Activated naive CD8-positive, alpha-beta T cell treated with anti-CD3 and anti-CD28 coated beads, Interleukin-2, amount 50 U/mL, for 16 hours (primary cell): Measurements from ENCODE around the gene CMA1.

ENCODE experiments used
- DNase-seq: peaks from one replicate; pipeline ENCODE4 v3.0.0-alpha.2; 2020; ENCODE audit warnings: low read depth, low spot score

The CMA1 gene

GRCh38 chr14:24465805-24466204, 42.3 kb downstream of the CMA1 start:
- no peak for DNase-seq

GRCh38 chr14:24465368-24465767, 42.7 kb downstream of the CMA1 start:
- no peak for DNase-seq

- DNase-seq = no peak
These were observed 43.9 kb downstream of the CMA1 start for GRCh38 chr14:24463884-24464785.

GRCh38 chr14:24463017-24463883, 44.8 kb downstream of the CMA1 start:
- DNase-seq = no peak

DNA sequence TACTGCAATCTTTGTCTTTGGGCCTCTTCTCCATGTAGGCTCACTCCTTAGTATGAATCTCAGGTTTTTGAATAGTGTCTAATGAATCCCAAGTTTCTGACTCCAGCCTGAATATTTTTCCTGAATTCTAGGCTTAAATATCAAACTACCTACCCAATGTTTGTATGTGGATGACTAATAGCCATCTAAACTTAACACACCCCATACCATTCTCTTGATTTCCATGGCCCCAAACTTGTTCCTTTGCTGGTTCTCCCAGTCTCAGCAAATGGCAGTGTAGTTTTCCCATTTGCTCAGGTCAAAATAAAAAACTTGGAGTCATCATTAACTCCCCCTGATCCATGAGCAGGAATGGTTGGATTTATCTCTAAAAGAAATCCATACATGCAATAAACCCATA, 46.7 kb downstream of the CMA1 start:
- DNase-seq = no peak

- DNase-seq = no peak
These were observed 48.7 kb downstream of the CMA1 start for GRCh38 chr14:24459331-24459730.

DNA sequence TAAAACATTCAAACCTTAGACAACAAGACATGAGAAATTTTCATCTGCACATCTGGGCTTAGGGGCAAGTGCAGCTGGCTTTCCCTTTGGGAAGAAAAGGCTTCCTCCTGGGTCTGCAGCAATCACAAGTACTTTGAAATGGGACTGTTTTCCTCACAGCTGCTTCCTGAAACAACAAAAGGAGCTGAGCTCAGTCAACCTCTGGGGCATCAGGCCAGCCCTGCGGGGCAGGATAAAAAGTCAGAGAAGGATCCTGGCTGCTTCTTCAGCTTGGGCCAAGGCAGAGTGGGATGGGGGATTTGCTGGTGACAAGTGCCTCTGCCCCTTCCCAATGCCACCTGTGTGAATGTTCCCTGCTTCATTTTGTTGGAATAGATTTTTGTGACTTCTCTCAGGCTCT, 49.3 kb downstream of the CMA1 start:
- DNase-seq = no peak

DNA sequence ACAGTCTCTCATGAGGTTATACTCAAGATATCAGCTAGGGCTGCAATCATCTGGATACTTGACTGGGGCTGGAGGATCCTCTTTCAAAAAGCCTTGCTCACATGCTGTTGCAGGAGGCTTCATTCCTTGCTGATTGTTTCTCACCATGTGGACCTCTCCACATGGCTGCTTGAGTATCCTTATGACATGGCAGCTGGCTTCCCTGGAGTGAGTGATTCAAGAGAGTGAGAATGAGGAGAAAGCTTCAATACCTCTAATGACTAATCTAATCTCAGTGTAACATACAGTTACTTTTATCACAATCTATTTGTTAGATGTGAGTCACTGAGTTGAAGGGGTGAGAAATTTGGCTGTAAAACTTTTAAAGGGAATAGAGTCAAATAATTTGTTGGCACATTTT, 51.1 kb downstream of the CMA1 start:
- DNase-seq = no peak
